HG03066 (cell line): ENCODE measurements around the gene IGSF21.
"Not testable (repeated sequence)": the region's sequence is repeated elsewhere in the genome, so short reads cannot be mapped to it uniquely, and the experiment has no call there.

ENCODE experiments used
- ATAC-seq: cut with Tn5 transposase; IDR thresholded peaks from one replicate; pipeline ENCODE4 v1.9.1; 2021; ENCODE audit warnings: low read depth; ENCODE audit not compliant: unreplicated experiment

The IGSF21 gene

DNA sequence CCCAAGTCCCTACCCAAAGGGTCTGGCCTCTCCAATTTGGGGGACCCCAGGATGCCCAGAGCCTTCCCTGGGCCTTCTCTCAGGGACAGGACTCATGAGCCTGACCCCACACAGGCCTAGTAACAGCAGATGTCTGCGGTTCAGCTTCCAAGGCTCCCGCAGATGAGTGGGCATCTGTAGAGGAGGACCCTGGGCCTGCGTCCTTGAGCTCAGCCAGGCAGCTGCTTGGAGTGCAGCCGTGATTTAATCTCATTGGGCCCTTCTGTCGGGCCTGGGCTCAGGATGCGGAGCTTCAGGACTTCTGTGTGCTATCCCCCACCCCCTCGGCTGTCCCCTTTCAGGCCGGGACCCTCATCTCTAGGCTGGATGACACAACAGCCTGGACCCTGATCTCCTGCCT, 35.4 kb downstream of the IGSF21 start:
- ATAC-seq: no peak

DNA sequence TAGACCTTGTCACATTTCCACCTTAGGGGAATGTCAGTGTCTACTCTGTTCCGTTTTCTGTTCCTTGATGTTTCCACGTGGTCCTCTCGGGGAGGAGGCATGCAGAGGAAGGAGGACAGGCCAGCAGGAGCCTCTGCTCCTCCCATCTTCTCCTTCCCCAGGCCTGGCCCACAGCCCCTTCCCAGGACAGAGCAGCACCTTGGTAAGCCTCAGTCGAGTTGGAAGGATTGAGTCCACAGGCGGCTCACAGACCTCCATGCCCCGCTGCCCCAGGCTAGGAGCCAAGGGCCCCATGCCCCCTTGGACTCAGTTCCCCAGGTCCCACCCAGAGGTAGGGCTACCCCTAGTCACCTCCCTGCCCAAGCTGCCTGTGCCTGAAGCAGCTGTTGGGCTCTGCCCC, 36.5 kb downstream of the IGSF21 start:
- ATAC-seq: no peak

DNA sequence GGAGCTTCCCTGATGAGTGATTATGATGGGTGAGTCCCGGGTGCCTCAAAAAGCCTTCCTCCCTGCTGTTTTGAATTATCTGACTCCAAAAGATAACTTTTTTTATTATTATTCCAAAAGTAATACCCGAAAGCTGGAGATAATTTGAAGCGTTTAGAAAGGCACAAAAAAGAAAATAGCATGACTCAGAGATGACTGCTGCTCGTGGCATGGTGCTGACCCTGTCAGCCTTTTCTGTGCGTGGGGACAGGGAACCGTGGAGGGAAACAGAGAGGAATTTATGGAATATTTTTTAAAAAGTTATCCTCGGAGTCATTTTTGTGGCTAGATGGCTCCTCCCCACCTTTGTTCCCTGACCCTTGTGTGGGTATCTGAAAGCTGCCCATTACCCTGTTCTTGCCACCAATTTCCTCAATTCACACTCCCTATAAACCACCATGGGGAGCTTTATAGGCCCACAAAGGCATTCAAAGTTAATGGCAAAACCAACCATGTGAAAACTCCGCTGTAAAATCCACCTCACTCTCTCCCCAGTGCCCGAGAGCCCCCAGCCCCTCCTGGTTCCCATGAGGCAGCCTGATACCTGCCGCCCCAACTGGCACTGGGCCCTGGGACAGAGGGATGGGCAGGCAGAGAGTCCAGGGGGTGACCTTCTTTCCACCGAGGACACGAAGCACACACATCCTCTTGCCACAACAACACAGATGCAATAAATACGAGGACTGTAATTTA, 37.5 kb downstream of the IGSF21 start:
- no peak for ATAC-seq

DNA sequence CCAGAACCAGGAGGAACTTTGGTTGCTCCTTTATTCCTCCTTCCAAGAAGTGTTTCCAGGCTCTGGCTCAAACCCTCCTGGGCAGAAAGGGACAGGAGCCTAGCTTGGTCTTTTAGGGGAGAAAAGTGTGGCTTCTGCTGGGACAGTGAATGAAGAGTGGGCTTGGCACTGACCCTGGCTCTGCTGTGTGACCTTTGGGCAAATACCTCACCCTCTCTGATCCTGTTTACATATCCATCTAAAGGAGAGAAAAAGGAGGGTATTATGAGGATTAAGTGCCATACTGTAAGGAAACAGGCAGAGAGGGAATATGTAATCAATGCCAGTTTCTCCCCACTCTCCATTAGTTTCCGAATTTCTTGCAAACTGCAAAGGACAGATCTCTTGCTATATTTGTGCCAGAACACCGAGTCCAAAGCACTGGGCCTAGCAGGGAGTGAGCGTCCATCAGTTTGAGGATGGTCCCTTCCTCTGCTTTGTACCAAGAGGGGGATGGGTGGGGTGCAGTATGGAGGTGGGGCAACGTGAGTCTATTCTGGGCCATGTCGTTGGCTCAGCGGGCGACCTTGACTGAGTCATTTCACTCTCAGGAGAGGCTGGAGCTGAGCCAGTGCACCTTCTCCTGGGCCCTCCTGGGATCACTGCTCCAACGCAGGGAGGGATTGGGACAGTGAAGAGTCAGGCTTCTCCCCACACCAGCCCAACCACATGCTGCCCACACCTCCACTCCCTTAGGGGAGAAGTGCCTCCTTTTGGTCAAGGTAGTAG, 38.4 kb downstream of the IGSF21 start:
- ATAC-seq: no peak

DNA sequence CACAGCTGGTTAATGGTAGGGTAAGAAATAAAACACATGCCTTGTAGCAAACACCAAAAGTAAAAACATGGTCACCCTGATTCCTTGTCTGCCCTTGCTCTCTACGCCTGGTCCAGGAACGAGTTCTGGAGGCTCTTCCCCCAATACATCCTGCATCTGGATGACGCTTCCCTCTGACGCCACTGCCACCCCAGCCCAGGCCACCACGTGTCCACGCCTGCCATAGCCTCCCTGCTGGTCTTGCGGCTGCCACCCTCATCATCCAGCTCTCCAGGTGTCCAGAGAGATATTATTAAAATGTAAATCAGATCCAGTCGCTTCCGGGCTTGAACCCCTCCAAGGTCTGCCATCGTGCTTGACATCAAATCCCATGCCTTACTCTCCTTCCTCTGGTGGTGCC, 39.3 kb downstream of the IGSF21 start:
- ATAC-seq: no peak

DNA sequence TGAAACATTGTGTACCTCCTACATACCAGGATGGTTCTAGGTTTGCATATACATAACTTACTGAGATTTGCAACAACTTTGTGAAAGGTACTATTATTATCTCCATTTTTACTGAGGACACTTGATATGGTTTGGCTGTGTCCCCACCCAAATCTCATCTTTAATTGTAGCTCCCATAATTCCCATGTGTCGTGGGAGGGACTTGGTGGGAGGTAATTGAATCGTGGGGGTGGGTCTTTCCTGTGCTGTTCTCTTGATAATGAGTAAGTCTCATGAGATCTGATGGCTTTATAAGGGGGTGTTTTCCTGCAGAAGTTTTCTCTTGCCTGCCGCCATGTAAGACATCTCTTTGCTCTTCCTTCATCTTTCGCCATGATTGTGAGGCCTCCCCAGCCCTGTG, 40.1 kb downstream of the IGSF21 start:
- no peak for ATAC-seq

DNA sequence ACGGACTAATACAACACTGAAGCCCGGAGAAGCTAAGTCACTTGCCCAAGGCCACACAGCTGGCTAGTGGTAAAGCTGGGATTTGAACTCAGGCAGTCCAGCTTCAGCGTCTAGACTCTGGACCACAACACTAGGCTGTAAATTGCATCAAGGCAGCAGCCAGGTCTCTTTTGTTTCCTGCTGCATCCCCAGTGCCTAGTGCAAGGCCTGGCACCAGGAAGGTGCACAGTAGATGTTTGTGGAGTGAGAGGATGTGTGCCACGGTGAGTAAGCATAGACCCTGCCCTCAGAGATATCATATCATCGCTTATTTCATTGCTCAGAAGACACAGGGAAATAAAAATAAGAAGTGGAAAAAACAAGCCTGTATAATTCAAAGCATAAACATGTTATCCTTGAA, 40.9 kb downstream of the IGSF21 start:
- ATAC-seq: no peak

DNA sequence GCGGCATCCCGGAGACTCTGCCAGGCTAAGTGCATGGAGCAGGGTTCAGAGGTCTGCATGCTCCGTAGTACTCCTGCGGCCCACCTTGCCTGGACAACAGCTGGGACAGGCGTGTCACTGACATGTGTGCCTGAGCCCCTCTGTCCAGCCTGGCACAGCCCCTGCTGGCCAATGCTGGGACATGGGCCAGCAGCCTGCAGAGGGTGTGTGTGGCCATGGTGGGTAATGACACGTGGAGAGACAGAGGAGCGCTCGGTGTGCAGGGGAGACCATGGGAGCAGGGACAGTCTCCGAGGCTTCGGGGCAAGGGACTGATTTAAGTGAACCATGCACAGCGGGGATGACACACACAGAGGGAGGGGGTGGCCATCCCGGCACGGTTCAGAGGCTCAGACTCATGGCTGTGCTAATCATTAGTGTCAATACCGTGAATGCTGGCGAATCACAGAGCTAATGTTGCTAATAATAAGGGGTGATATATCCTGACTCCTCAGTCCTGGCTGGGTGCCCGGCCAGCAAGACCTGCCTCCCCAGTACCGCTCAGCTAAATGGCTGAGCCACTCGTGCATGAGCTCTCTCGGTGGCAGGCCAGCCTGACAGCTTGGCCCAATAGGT, 41.5 kb downstream of the IGSF21 start:
- no peak for ATAC-seq

DNA sequence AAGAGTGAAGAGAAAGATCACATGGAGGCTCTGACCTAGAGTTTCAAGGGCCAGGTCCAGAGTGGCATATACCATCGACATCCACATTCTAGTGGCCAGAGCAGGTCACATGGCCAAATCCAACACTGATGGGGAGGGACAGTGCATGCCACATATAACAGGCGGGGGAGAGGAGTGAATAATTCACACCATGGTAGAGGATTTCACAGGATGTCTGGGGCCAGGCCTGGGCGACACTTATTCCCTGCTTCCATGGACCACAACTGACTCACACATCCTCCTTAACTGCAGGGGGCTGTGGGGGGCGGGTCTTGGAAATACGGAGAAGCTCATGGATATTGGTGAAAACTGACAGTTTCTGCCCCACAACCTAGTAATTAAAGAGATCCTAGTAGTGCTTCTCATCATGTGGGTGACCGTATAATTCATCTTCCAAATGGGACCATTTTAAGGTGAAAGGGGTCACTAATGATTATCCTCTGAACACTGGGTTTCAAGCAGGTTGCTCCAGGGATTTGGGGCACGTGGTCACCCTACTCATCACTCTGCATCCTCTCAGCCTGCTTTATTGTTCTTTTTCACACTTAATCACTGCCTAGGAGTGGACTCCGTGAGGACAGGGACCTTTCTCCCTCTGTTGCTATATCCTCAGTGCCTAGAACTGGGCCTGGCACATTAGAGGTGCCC, 44.0 kb downstream of the IGSF21 start:
- ATAC-seq: no peak

DNA sequence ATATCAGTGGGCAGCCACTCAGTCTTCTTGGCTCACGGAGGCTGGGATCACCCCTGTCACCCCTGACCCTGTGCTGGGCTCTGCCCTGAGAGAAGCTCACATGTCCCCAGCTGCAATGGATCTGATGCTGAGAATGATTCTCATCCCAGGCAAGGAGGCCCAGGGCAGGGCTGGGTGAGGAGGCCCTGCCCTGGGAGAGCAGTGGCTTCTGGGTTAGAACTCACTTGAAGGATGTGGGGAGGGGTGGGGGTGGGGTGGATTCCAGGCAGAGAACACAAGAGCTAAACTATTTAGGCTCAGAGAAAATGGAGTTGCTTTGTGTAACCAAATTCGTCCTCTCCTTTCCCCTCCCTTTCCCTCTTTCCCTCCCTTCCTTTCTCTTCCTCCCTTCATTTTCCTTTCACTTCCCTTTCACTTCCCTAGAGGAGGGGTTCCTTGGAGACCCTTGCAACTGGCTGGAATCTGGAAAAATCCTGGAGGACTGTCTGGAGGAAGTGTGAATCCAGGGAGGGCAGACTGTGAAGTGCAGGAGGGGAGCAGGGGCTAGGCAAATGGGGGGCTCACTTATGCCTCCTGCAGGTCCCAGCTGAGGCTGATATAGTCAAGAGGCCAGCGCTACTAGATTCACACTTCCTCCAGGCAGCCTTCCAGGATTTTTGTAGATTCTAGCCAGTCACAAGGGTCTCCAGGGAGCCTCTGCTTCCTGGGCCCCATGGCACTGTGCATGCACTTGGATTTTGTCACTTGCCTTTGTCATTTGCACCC, 47.0 kb downstream of the IGSF21 start:
- no peak for ATAC-seq

DNA sequence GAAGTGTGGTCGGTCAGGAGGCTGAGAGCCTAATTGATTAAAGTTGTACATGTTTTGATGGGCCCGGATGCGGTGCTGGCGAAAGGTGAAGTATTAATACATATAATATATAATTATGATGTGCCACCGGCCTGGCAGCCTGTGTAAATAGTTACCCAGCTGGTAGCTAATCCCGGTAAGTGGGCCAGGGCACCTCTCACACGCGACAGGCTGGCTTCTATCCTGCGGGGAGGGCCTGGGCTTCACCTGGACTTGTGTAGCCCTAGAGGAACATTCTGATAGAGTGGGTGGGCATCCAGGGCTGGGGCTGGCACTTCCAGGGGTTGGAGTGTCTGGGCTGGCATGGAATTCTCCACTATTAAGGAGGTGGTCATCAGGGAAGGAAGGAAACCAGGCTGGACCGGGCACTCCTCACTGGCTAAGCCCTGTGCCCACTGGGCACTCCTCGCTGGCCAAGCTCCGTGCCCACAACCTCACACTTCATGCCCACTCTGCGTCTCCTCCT, 48.3 kb downstream of the IGSF21 start:
- no peak for ATAC-seq

DNA sequence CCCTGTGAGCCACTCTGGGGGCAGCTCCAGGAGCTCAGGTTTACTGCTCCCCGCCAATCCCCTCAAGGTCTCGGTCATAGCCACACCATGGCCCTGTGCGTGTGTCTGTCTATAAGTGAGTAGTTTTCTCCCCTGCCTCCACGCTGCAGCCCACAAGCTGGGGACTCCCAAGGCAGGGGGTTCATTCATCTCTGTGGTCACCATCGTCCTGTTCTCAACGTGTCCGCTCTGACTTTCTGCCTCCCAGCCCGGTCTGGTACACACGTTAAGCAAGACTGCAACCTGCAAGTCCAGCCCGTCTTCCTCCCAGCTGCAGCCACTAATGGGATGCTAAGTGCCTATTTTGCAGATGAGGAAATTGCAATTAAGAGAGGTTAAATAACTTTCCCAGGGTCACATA, 49.8 kb downstream of the IGSF21 start:
- ATAC-seq: no peak

DNA sequence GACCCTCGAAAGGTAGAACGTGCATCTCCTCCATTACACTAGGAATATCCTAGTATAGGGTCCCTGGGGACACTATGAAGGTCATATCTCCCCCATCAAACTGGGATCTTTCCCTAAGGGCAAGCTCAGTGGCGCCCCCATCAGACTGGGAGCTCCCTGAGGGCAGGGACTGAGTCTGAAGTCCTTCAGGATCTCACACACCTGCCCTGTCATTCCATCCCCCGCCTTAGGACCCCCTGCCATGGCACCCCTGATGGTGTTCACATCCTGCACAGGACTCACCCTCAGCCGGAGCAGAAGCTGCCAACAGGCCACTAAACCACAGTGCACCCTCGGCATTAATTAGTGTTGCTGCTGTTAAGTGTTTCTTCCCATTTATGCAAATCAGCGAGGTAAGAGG, 50.4 kb downstream of the IGSF21 start:
- no peak for ATAC-seq

DNA sequence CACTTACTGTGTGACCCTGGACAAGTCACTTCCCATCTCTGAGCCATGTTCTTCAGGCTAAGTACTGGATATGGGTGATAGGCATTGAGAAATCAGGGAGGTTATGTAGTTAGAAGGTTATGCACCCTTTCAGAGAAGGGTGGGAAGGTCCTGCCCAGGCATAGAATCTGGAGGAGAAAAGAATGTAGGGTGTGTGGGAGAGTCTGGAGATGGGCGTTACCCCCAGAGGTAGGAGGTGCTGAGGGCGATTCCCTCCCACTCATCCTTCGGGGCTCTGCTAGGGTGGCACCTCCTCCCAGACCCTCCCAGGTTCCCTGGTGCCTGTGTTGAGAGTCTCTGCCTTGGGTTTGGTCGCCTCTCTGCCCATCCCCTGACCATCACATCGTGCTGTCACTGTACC, 51.1 kb downstream of the IGSF21 start:
- ATAC-seq: no peak

DNA sequence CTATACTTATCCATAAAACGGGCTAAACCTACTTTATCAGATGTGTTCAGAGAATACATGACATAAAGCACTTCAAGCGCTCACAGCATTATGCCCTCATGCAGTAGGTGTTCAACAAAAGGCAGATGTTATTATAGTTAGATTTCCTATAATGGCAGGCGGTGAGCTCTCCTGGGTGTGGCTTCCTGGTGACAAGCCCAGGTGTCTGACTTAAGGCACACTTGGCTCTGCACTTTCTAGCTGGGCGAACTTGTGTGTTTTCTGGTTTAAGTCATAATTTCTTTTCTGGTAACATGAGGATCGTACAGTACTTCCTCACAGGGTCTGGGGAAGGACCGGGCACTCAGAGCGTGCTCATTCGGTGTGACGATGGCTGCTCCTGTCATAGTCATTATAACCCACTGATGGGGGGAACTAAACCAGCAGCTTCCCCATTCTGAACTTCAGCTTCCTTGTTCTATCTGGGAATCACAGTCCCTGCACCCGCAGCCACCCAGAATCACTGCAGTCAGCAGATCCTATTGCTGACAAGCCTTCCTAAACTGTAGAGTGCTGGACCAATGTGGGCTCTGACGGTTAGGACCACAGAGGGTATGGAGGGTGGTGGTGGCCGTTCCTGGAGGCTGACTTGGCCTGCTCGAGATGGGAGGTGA, 52.8 kb downstream of the IGSF21 start:
- ATAC-seq: no peak

DNA sequence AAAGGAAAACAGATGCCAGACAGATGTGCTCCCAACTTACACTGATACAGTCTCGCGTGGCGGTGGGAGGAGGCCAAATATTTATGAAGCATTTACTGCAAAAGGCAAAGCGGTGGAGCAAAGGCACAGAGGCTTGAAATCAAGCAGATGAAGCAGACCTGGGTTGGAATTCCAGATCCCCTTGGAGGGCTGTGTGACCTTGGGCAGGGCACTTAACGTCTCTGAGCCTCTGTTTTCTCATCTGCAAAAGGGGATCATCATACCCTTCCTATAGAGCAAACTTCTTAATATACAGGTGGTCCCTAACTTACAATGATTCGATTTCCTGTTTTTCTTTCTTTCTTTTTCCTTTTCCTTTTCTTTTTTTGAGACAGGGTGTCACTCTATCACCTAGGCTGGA, 54.1 kb downstream of the IGSF21 start:
- no peak for ATAC-seq

DNA sequence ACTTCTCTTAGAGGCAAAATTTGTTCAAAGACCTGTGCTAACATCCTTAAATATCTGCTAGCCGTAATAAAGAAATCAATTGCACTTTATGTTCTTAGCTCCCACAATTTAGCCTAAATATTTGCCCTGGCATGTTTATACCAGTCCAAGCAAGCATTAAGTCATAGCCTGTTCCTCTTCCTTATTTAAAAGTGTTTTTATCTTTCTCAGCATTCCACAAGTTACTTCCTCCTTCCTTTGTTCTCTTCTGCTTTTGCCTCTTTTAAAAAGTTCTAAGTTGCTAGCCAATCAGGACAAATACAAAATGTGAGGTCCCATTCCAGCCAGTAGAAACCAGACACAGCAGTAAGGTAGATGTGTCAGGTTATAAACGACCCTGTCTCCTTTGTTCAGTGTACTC, 58.0 kb downstream of the IGSF21 start:
- not testable (repeated sequence) for ATAC-seq

DNA sequence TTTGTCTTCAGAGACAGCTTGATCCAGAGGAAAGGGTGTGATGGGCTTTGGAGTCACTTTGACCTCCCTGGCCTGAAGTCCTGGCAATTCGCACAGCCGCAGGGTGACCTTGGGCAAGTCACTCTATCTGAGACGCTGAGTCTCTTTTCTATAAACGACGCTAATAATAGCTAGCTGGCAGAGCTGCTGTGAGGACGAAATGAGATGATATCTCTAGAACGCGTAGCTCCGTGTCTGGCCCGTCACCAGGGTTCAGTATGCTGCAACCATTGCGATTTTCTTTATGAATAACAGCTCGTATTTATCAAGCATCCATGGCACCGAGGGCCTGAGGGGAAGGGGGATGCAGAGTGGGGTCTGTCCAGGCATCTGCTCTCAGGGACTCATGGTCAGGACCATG, 58.7 kb downstream of the IGSF21 start:
- ATAC-seq: no peak

DNA sequence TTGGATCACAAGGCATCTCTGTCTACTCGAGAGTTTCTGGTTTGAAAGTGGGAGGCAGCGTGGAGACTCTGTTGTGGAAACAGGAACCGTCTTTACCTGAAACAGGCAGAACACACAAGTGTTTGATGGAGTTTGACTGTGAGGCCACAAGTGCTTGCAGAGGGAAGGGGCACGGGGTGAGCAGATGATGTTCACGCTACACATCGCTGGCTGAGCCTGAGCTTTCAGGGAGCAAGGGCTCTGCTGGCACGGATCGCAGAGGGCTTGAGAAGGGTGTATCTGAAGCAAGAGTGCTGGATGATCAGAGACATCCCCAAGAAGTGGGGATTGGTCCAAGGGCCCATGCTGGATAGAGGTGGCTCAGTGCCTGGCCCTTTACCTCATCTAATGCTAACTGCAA, 59.3 kb downstream of the IGSF21 start:
- ATAC-seq: no peak

DNA sequence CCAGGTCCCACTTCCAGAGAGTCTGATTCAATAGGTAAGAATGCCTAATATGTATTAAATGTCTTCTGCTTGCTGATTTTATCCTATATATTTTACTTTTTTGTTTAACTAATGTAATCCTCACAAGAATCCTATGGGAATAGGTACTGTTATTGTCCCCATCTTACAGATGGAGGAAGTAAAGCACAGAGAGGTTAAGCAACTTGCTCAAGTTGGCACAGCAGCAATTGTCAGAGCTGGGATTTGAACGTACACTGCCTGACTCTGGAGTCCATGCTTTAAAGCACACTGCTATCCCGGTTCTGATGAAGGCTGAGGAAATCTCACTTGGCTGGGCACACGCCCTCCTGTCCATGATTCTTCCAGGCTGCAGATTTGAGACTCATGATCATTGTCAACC, 62.8 kb downstream of the IGSF21 start:
- no peak for ATAC-seq
